22Rv1 (cell line): ENCODE results near the gene TADA3.

Experiments
- H3K27ac ChIP-seq: fragments of 450-650 bp; 2 replicates; pipeline ENCODE4 v1.5.1; 2017
- CTCF ChIP-seq: fragments of 450-650 bp; IDR thresholded peaks from 2 replicates; pipeline ENCODE4 v1.5.1; 2017; ENCODE audit warnings: mild to moderate bottlenecking
- ZFX ChIP-seq: fragments of 450-650 bp; IDR thresholded peaks from 2 replicates; pipeline ENCODE4 v1.6.1; 2017; ENCODE audit warnings: antibody characterized with exemption, borderline replicate concordance

TADA3 gene

GRCh38 chr3:9739181-9739580 lies 53.1 kb downstream of the TADA3 start:
- no peak overlapping the region for H3K27ac ChIP-seq
- no peak for TF ChIP-seq CTCF
- TF ChIP-seq ZFX, result no peak

- TF ChIP-seq ZFX, result no peak
- no peak for TF ChIP-seq CTCF
- no peak overlapping the region for H3K27ac ChIP-seq
Measured at GRCh38 chr3:9736831-9737230, 55.4 kb downstream of the TADA3 start.

- TF ChIP-seq ZFX, result no peak
- TF ChIP-seq CTCF, result no peak
- no peak overlapping the region for H3K27ac ChIP-seq
Measured at GRCh38 chr3:9732740-9733115, 59.5 kb downstream of the TADA3 start.

- TF ChIP-seq ZFX, result no peak
- TF ChIP-seq CTCF, result no peak
Measured at GRCh38 chr3:9732080-9732739, 60.1 kb downstream of the TADA3 start.

GRCh38 chr3:9731206-9732079 lies 60.8 kb downstream of the TADA3 start, which contains the start of gene BRPF1:
TSS of gene BRPF1 (plus strand) at chr3:9731735. CDS start at chr3:9734141, 2,406 bp downstream.
- TF ChIP-seq CTCF (no peak), ZFX (no peak)
- peak within 1 kb of the TSS; percentile 85 for H3K27ac ChIP-seq

More at GRCh38 chr3:9732080-9732739, 60.1 kb downstream of the TADA3 start:
- peak overlapping the region; percentile 85 for H3K27ac ChIP-seq

GRCh38 chr3:9730657-9731205 lies 61.5 kb downstream of the TADA3 start:
- H3K27ac ChIP-seq, result peak overlapping the region; percentile 85
- no peak for TF ChIP-seq ZFX
- no peak for TF ChIP-seq CTCF
